SK-N-SH treated with all-trans-retinoic acid at 6 μM for 48 hours (cell line): ENCODE results near the gene MYO1B.

Experiments
- ATAC-seq: fragments of 200-7000 bp; cut with Tn5 transposase; 3 replicates; pipeline ENCODE4 v1.9.1; 2020; ENCODE audit warnings: mild to moderate bottlenecking, moderate library complexity
- ARNTL ChIP-seq: fragments of 450-650 bp; formaldehyde crosslinking; IDR thresholded peaks from 2 replicates; pipeline ENCODE4 v1.5.0; 2020; ENCODE audit warnings: low read depth, mild to moderate bottlenecking, moderate library complexity, borderline replicate concordance
- BACH2 ChIP-seq: fragments of 250-450 bp; sonication (Bioruptor Pico); IDR thresholded peaks from 2 replicates; pipeline ENCODE4 v1.9.0; 2021; ENCODE audit warnings: mild to moderate bottlenecking, borderline replicate concordance
- CSDC2 ChIP-seq: fragments of 250-450 bp; sonication (Bioruptor Pico); IDR thresholded peaks from 2 replicates; pipeline ENCODE4 v1.5.0; 2020; ENCODE audit warnings: mild to moderate bottlenecking, moderate library complexity
- CSRNP3 ChIP-seq: fragments of 250-450 bp; sonication (Bioruptor Pico); IDR thresholded peaks from 2 replicates; pipeline ENCODE4 v1.5.1; 2021; ENCODE audit warnings: mild to moderate bottlenecking, moderate library complexity
- ESRRG ChIP-seq: fragments of 250-450 bp; sonication (Bioruptor Pico); IDR thresholded peaks from 2 replicates; pipeline ENCODE4 v1.6.1; 2021; ENCODE audit warnings: mild to moderate bottlenecking
- GLIS3 ChIP-seq: fragments of 250-450 bp; sonication (Bioruptor Pico); IDR thresholded peaks from 2 replicates; pipeline ENCODE4 v1.5.0; 2020; ENCODE audit warnings: mild to moderate bottlenecking, moderate library complexity
- ISL1 ChIP-seq: fragments of 250-450 bp; sonication (Bioruptor Pico); IDR thresholded peaks from 2 replicates; pipeline ENCODE4 v2.1.2; 2022; ENCODE audit warnings: mild to moderate bottlenecking, moderate library complexity
- OSR1 ChIP-seq: fragments of 250-450 bp; sonication (Bioruptor Pico); IDR thresholded peaks from 2 replicates; pipeline ENCODE4 v1.8.0; 2022; ENCODE audit warnings: moderate library complexity, mild to moderate bottlenecking, inconsistent platforms
- POU6F1 ChIP-seq: fragments of 250-450 bp; sonication (Bioruptor Pico); IDR thresholded peaks from 2 replicates; pipeline ENCODE4 v1.8.0; 2021; ENCODE audit warnings: low read depth, mild to moderate bottlenecking, moderate library complexity, borderline replicate concordance
- PPARA ChIP-seq: fragments of 250-450 bp; sonication (Bioruptor Pico); IDR thresholded peaks from 2 replicates; pipeline ENCODE4 v1.5.0; 2020; ENCODE audit warnings: mild to moderate bottlenecking, borderline replicate concordance
- TCF4 ChIP-seq: fragments of 250-450 bp; sonication (Bioruptor Pico); IDR thresholded peaks from 2 replicates; pipeline ENCODE4 v1.8.0; 2021; ENCODE audit warnings: mild to moderate bottlenecking, moderate library complexity, borderline replicate concordance
- TOX ChIP-seq: fragments of 250-450 bp; sonication (Bioruptor Pico); IDR thresholded peaks from 2 replicates; pipeline ENCODE4 v1.8.0; 2021; ENCODE audit warnings: mild to moderate bottlenecking, moderate library complexity, borderline replicate concordance
- TSHZ2 ChIP-seq: fragments of 250-450 bp; sonication (Bioruptor Pico); IDR thresholded peaks from 2 replicates; pipeline ENCODE4 v1.5.0; 2020; ENCODE audit warnings: mild to moderate bottlenecking, moderate library complexity
- ZC3H10 ChIP-seq: fragments of 250-450 bp; sonication (Bioruptor Pico); IDR thresholded peaks from 2 replicates; pipeline ENCODE4 v1.5.1; 2021; ENCODE audit warnings: mild to moderate bottlenecking, moderate library complexity
- ZFP3 ChIP-seq: fragments of 250-450 bp; sonication (Bioruptor Pico); IDR thresholded peaks from 2 replicates; pipeline ENCODE4 v1.5.0; 2020; ENCODE audit warnings: mild to moderate bottlenecking, moderate library complexity
- ZFP30 ChIP-seq: fragments of 450-650 bp; formaldehyde crosslinking; IDR thresholded peaks from 2 replicates; pipeline ENCODE4 v1.5.0; 2022; ENCODE audit warnings: mild to moderate bottlenecking, moderate library complexity
- ZNF565 ChIP-seq: fragments of 450-650 bp; formaldehyde crosslinking; conservative IDR thresholded peaks from 2 replicates; pipeline ENCODE4 v1.5.0; 2020; ENCODE audit warnings: low read depth, mild to moderate bottlenecking, moderate library complexity
- ZNF70 ChIP-seq: fragments of 450-650 bp; formaldehyde crosslinking; IDR thresholded peaks from 2 replicates; pipeline ENCODE4 v1.5.0; 2020; ENCODE audit warnings: mild to moderate bottlenecking, moderate library complexity
- TF ChIP-seq, protein P1 (sequence below): fragments of 250-450 bp; sonication (Bioruptor Pico); IDR thresholded peaks from 2 replicates; pipeline ENCODE4 v1.5.1; 2020; ENCODE audit warnings: low read depth, mild to moderate bottlenecking, moderate library complexity
- TF ChIP-seq, protein P2 (sequence below): fragments of 250-450 bp; sonication (Bioruptor Pico); IDR thresholded peaks from 2 replicates; pipeline ENCODE4 v1.8.0; 2020; ENCODE audit warnings: mild to moderate bottlenecking, moderate library complexity, borderline replicate concordance

The MYO1B gene

GRCh38 chr2:191415858-191416257 lies 170.7 kb downstream of the MYO1B start (continued):
- TF ChIP-seq POU6F1 (CRISPR knock-in tag) (no peak), TOX (no peak), ZC3H10 (CRISPR knock-in tag) (no peak)
- TF ChIP-seq, protein P1, sequence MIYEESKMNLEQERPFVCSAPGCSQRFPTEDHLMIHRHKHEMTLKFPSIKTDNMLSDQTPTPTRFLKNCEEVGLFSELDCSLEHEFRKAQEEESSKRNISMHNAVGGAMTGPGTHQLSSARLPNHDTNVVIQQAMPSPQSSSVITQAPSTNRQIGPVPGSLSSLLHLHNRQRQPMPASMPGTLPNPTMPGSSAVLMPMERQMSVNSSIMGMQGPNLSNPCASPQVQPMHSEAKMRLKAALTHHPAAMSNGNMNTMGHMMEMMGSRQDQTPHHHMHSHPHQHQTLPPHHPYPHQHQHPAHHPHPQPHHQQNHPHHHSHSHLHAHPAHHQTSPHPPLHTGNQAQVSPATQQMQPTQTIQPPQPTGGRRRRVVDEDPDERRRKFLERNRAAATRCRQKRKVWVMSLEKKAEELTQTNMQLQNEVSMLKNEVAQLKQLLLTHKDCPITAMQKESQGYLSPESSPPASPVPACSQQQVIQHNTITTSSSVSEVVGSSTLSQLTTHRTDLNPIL (CRISPR knock-in tag), result no peak

- ATAC-seq, result no peak
- no peak for TF ChIP-seq CSRNP3 (CRISPR knock-in tag)
- TF ChIP-seq, protein P1 (CRISPR knock-in tag), result no peak
- no peak for TF ChIP-seq BACH2 (CRISPR knock-in tag)
Measured at GRCh38 chr2:191417746-191418145, 172.5 kb downstream of the MYO1B start.

- ATAC-seq, result no peak
Measured at GRCh38 chr2:191421950-191422349, 176.7 kb downstream of the MYO1B start.

More at GRCh38 chr2:191421950-191422349, 176.7 kb downstream of the MYO1B start:
- TF ChIP-seq ZFP3 (CRISPR knock-in tag) (no peak), CSRNP3 (CRISPR knock-in tag) (no peak), PPARA (CRISPR knock-in tag) (no peak), TCF4 (CRISPR knock-in tag) (no peak), TOX (no peak), ARNTL (CRISPR knock-in tag) (no peak), TSHZ2 (CRISPR knock-in tag) (no peak), ZNF565 (no peak), CSDC2 (CRISPR knock-in tag) (no peak), POU6F1 (CRISPR knock-in tag) (no peak), ZNF70 (CRISPR knock-in tag) (no peak), ZFP30 (CRISPR knock-in tag) (no peak), OSR1 (CRISPR knock-in tag) (no peak), ZC3H10 (CRISPR knock-in tag) (no peak), ISL1 (CRISPR knock-in tag) (no peak), BACH2 (CRISPR knock-in tag) (no peak), ESRRG (CRISPR knock-in tag) (no peak), GLIS3 (no peak)
- TF ChIP-seq, protein P2, sequence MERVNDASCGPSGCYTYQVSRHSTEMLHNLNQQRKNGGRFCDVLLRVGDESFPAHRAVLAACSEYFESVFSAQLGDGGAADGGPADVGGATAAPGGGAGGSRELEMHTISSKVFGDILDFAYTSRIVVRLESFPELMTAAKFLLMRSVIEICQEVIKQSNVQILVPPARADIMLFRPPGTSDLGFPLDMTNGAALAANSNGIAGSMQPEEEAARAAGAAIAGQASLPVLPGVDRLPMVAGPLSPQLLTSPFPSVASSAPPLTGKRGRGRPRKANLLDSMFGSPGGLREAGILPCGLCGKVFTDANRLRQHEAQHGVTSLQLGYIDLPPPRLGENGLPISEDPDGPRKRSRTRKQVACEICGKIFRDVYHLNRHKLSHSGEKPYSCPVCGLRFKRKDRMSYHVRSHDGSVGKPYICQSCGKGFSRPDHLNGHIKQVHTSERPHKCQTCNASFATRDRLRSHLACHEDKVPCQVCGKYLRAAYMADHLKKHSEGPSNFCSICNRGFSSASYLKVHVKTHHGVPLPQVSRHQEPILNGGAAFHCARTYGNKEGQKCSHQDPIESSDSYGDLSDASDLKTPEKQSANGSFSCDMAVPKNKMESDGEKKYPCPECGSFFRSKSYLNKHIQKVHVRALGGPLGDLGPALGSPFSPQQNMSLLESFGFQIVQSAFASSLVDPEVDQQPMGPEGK, result no peak
- TF ChIP-seq, all 23 proteins: peak for 0
